ENCODE results near the gene MUC2.

DNA sequence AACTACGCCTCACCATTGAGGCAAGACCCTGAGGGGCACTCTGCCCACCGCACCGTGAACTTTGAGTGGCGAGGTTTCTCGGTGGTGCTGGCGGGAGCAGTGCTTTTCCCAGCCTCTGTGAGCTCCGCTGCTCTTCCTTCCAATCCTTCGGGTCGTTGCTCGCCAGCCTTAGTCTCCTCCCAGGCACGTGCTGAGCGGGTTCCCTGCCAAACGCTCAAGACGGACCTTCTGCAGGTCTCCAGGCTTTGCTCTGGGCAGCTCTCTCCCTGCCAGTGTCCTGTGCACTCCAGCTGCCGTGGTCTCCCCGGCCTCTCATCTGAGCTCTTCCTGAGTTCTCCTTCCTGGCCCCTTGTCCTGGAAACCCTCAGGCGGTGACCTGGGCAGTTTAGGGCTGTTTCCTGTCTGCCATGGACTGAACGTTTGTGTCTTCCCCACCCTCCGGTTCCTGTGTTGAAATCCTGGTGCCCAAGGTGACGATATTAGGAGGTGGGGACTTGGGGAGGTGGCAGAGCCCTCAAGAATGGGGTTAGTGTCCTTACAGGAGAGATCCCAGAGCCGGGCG is 27.0 kb upstream of the MUC2 start:
- TF ChIP-seq, protein P1, sequence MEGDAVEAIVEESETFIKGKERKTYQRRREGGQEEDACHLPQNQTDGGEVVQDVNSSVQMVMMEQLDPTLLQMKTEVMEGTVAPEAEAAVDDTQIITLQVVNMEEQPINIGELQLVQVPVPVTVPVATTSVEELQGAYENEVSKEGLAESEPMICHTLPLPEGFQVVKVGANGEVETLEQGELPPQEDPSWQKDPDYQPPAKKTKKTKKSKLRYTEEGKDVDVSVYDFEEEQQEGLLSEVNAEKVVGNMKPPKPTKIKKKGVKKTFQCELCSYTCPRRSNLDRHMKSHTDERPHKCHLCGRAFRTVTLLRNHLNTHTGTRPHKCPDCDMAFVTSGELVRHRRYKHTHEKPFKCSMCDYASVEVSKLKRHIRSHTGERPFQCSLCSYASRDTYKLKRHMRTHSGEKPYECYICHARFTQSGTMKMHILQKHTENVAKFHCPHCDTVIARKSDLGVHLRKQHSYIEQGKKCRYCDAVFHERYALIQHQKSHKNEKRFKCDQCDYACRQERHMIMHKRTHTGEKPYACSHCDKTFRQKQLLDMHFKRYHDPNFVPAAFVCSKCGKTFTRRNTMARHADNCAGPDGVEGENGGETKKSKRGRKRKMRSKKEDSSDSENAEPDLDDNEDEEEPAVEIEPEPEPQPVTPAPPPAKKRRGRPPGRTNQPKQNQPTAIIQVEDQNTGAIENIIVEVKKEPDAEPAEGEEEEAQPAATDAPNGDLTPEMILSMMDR (IDR thresholded peaks at IDR 0.05): no peak
- TF ChIP-seq POLR2A (IDR thresholded peaks at IDR 0.05): no peak
